RWPE2 (cell line): ENCODE data around the gene CLDN4.
"Not testable (repeated sequence)": the region's sequence is repeated elsewhere in the genome, so short reads cannot be mapped to it uniquely, and the experiment has no call there.

ENCODE experiments used
- ATAC-seq: fragments of 200-7000 bp; cut with Tn5 transposase; 3 replicates; pipeline ENCODE4 v1.9.1; 2021; ENCODE audit warnings: low read depth
- DNase-seq: peaks from one replicate; pipeline ENCODE4 v3.0.0-alpha.2; 2020; ENCODE audit warnings: low spot score
- H3K27ac ChIP-seq: fragments of 450-650 bp; 2 replicates; pipeline ENCODE4 v1.5.1; 2017; ENCODE audit warnings: mild to moderate bottlenecking; ENCODE audit not compliant: poor library complexity, severe bottlenecking
- H3K27me3 ChIP-seq: fragments of 250-450 bp; sonication (Bioruptor Pico); 2 replicates; pipeline ENCODE4 v1.5.1; 2021; ENCODE audit warnings: mild to moderate bottlenecking, moderate library complexity; ENCODE audit not compliant: insufficient read depth, poor library complexity, severe bottlenecking
- H3K36me3 ChIP-seq: fragments of 250-450 bp; sonication (Bioruptor Pico); 2 replicates; pipeline ENCODE4 v1.5.1; 2020; ENCODE audit warnings: low read depth, mild to moderate bottlenecking, moderate library complexity
- H3K4me1 ChIP-seq: fragments of 250-450 bp; sonication (Bioruptor Pico); 2 replicates; pipeline ENCODE4 v1.5.1; 2021; ENCODE audit warnings: mild to moderate bottlenecking, moderate library complexity; ENCODE audit not compliant: insufficient read depth, poor library complexity, severe bottlenecking
- H3K4me3 ChIP-seq: fragments of 250-450 bp; sonication (Bioruptor Pico); 2 replicates; pipeline ENCODE4 v1.5.1; 2021; ENCODE audit warnings: mild to moderate bottlenecking, moderate library complexity; ENCODE audit not compliant: severe bottlenecking
- H3K9me3 ChIP-seq: fragments of 250-450 bp; sonication (Bioruptor Pico); 2 replicates; pipeline ENCODE4 v1.5.1; 2021; ENCODE audit warnings: mild to moderate bottlenecking, moderate library complexity; ENCODE audit not compliant: severe bottlenecking
- TF ChIP-seq, protein P1 (sequence below): fragments of 450-650 bp; IDR thresholded peaks from one replicate; pipeline ENCODE4 v1.5.1; 2017; ENCODE audit warnings: mild to moderate bottlenecking, moderate library complexity; ENCODE audit not compliant: poor library complexity, severe bottlenecking

CLDN4 gene

DNA sequence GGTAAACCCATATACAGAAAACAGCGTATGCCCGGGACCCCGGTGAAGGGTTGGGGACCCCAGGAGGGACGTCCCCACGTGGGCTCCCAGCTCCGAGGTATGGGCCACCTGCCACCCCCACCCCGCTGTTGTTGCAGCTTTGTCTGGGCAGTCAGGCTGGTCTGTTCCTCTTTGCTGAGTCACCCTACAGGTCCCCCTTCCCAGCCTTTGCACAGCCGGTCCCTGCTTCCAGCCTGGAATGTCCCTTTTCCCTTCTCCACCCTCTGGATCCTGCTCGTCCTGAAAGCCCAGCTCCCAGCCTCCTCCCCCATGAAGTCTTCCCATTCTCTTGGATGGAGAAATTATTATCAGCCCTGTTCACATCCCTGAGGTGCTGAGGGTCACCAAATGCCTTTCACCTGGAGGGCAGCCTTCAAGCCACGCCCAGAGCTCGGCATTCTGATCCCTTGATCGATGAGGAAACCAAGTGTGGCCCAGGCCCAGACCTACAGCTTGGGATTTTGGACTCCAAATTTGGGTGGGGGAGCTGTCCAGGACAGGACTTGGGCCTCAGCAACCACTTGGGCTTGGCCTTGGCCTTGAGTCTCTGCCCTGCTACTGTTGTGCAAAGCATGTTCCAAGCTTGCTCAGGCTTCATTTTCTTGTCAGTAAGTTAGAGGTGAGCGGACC, 2.6 kb downstream of the CLDN4 start:
- DNase-seq: no peak

DNA sequence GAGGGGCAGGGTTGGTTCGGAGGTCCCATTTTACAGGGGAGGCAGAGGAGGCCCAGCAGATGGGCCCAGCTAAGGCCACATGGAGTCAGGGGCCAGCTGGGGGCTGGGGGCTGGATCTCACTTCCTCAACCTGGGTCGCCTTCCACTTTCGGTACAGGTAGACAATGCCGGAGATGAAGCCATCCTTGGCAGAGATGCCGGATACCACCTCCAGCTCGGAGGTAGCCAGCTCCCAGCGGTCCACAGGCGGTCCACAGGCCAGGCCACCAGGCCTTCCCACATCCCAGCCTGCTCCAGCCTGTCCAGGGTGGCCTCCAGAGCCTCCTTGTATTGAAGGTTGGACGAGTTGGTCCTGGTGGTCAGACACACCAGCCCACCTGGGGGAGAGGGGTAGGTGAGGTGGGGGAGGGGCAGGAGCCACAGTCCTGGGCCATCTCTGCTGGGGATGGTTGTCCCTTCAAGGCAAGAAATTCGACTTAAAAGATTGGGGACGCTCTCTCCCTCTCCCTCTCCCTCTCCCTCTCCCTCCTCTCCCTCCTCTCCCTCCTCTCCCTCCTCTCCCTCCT, 3.9 kb downstream of the CLDN4 start:
- no peaks in the 10 kb centered on the region for H3K36me3 ChIP-seq
- TF ChIP-seq, protein P1, sequence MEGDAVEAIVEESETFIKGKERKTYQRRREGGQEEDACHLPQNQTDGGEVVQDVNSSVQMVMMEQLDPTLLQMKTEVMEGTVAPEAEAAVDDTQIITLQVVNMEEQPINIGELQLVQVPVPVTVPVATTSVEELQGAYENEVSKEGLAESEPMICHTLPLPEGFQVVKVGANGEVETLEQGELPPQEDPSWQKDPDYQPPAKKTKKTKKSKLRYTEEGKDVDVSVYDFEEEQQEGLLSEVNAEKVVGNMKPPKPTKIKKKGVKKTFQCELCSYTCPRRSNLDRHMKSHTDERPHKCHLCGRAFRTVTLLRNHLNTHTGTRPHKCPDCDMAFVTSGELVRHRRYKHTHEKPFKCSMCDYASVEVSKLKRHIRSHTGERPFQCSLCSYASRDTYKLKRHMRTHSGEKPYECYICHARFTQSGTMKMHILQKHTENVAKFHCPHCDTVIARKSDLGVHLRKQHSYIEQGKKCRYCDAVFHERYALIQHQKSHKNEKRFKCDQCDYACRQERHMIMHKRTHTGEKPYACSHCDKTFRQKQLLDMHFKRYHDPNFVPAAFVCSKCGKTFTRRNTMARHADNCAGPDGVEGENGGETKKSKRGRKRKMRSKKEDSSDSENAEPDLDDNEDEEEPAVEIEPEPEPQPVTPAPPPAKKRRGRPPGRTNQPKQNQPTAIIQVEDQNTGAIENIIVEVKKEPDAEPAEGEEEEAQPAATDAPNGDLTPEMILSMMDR: no peak
- no peak for ATAC-seq
- H3K9me3 ChIP-seq: no peaks in the 10 kb centered on the region
- no peaks in the 10 kb centered on the region for H3K27me3 ChIP-seq
- H3K4me1 ChIP-seq: peaks cover 39% of the 10 kb centered on the region
- no peak overlapping the region for H3K4me3 ChIP-seq
- DNase-seq: no peak
- H3K27ac ChIP-seq: no peak overlapping the region

More for the DNA sequence above, 2.6 kb downstream of the CLDN4 start:
- no peak for ATAC-seq
- H3K4me1 ChIP-seq: peaks cover 44% of the 10 kb centered on the region
- no peak overlapping the region for H3K4me3 ChIP-seq
- H3K36me3 ChIP-seq: no peaks in the 10 kb centered on the region
- H3K9me3 ChIP-seq: no peaks in the 10 kb centered on the region
- H3K27me3 ChIP-seq: no peaks in the 10 kb centered on the region
- H3K27ac ChIP-seq: peak overlapping the region; percentile 65
- TF ChIP-seq, protein P1: no peak

DNA sequence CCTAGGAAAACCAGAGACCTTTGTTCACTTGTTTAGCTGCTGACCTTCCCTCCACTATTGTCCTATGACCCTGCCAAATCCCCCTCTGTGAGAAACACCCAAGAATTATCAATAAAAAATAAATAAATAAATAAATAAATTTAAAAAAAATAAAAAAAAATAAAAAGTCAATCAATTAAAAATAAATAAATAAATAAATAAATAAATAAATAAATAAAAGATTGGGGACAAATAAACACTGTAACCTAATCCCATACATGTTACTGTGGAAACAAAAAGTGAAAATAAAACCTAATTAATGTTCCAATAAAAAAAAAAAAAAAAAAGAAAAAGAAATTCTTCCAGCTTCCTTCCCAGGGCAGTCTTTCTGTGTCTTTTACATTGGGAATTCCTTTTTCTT, 6.4 kb downstream of the CLDN4 start:
- not testable (repeated sequence) for H3K4me3 ChIP-seq, H3K9me3 ChIP-seq, H3K27me3 ChIP-seq, DNase-seq, ATAC-seq, H3K36me3 ChIP-seq
- Histone ChIP-seq H3K27ac (peak overlapping the region; percentile 89), H3K4me1 (peaks cover 23% of the 10 kb centered on the region)

DNA sequence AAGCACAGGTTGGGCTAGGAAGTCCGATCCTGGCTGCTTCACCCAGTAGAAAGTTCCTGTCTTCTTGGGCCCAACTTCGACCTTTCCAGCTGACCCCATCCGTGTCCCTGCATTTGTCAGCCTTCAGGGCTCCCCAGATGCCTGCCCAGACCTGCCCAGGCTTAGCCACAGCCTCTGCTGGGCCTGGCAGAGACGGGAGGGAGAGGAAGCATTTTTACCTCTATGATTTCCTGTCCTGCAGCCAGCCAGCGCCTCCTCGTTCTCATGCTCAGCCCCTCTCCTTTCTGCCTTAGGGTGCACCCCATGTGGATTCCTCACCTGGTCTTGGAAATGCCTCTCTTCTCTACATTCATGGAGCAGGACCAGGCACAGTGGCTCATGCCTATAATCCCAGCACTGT, 7.8 kb downstream of the CLDN4 start:
- H3K4me1 ChIP-seq: peaks cover 13% of the 10 kb centered on the region
- peak overlapping the region; percentile 89 for H3K27ac ChIP-seq
- peak; percentile 72 for ATAC-seq
- no peaks in the 10 kb centered on the region for H3K9me3 ChIP-seq
- no peak overlapping the region for H3K4me3 ChIP-seq
- no peak for DNase-seq
- TF ChIP-seq, protein P1: peak; percentile 16
- H3K36me3 ChIP-seq: no peaks in the 10 kb centered on the region
- H3K27me3 ChIP-seq: no peaks in the 10 kb centered on the region

DNA sequence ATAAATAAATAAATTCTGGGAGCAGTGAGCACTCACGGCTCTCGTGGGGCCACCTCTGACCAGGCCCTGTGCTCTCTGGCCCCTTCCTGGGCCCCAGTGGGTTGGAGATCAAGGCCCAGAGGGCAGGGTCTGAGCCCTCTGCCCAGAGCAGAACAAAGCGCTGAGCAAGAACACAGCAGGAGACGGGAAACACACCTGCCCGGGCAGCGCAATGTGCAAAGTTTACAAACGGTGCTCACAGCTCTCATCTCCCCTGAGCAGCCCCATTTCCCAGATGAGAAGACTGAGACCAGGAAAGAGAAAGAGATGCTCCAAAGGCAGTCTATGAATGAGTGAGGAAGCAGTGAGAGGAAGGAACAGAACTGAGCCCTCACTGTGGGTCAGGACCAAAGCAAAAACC, 8.5 kb downstream of the CLDN4 start:
- TF ChIP-seq, protein P1: no peak

More for the DNA sequence above, 8.5 kb downstream of the CLDN4 start:
- no peaks in the 10 kb centered on the region for H3K27me3 ChIP-seq
- no peaks in the 10 kb centered on the region for H3K9me3 ChIP-seq
- H3K4me3 ChIP-seq: no peak overlapping the region
- H3K27ac ChIP-seq: peak overlapping the region; percentile 89
- ATAC-seq: no peak
- H3K4me1 ChIP-seq: peaks cover 12% of the 10 kb centered on the region
- no peaks in the 10 kb centered on the region for H3K36me3 ChIP-seq
- DNase-seq: no peak
